A549 (cell line): ENCODE results near the gene KLK2.

Experiments
- BHLHE40 ChIP-seq: IDR thresholded peaks from 2 replicates; pipeline ENCODE4 v1.6.1; 2012; ENCODE audit warnings: low read depth, low read length, inconsistent platforms
- CEBPB ChIP-seq, 2 experiments: fragments of >200 bp in 1 of 2; sonication (Bioruptor Twin) in 1 of 2; formaldehyde crosslinking in 1 of 2; IDR thresholded peaks; 2 replicates each; pipeline ENCODE4 v1.6.1; 2012 to 2016
- CTCF ChIP-seq: fragments of >200 bp; sonication (Bioruptor Twin); formaldehyde crosslinking; IDR thresholded peaks from 3 replicates; pipeline ENCODE4 v1.5.1; 2016
- E2F6 ChIP-seq: IDR thresholded peaks from 2 replicates; pipeline ENCODE4 v1.6.1; 2012; ENCODE audit warnings: low read depth, borderline replicate concordance
- HDAC2 ChIP-seq: fragments of 200-600 bp; sonication (generic); IDR thresholded peaks from 2 replicates; pipeline ENCODE4 v1.6.1; 2016
- HMGXB4 ChIP-seq: fragments of 250-450 bp; sonication (Bioruptor Pico); IDR thresholded peaks from 2 replicates; pipeline ENCODE4 v1.5.0; 2021; ENCODE audit warnings: mild to moderate bottlenecking, moderate library complexity, borderline replicate concordance
- KDM1A ChIP-seq: fragments of 200-600 bp; sonication (generic); IDR thresholded peaks from 2 replicates; pipeline ENCODE4 v1.6.1; 2016; ENCODE audit warnings: low read depth, mild to moderate bottlenecking
- MYC ChIP-seq: IDR thresholded peaks from 2 replicates; pipeline ENCODE4 v1.6.1; 2012; ENCODE audit warnings: mild to moderate bottlenecking, inconsistent platforms, low read length, improper control_type of control experiment, borderline replicate concordance
- POLR2A ChIP-seq: IDR thresholded peaks from 2 replicates; pipeline ENCODE4 v1.6.1; 2012; ENCODE audit warnings: mild to moderate bottlenecking, low read length
- POLR2AphosphoS2 ChIP-seq: conservative IDR thresholded peaks from 2 replicates; pipeline ENCODE4 v1.6.1; 2012; ENCODE audit warnings: low read length, improper control_type of control experiment, inconsistent platforms
- RAD21 ChIP-seq, 2 experiments: fragments of >200 bp in 1 of 2; sonication (Bioruptor Twin) in 1 of 2; formaldehyde crosslinking in 1 of 2; IDR thresholded peaks in 1 of 2; conservative IDR thresholded peaks in 1 of 2; 2 replicates in 1 of 2; 3 replicates in 1 of 2; pipeline ENCODE4 v1.6.1; 2012 to 2018; ENCODE audit warnings: inconsistent platforms in 1 of 2
- RNF2 ChIP-seq: fragments of 200-600 bp; sonication (generic); IDR thresholded peaks from 2 replicates; pipeline ENCODE4 v1.6.1; 2016; ENCODE audit warnings: low read depth, mild to moderate bottlenecking, antibody characterized with exemption, moderate library complexity, borderline replicate concordance
- SMC3 ChIP-seq: fragments of >200 bp; sonication (Bioruptor Twin); formaldehyde crosslinking; IDR thresholded peaks from 3 replicates; pipeline ENCODE4 v1.6.1; 2018; ENCODE audit warnings: inconsistent platforms
- ZFP36 ChIP-seq: fragments of 450-650 bp; IDR thresholded peaks from 2 replicates; pipeline ENCODE4 v1.6.1; 2014; ENCODE audit warnings: borderline replicate concordance; ENCODE audit not compliant: partially characterized antibody

GRCh38 chr19:50925734-50926133, 52.5 kb downstream of the KLK2 start:
- TF ChIP-seq RNF2: no peak
- no peak for TF ChIP-seq CTCF
- peak; percentile 49 to 58; a peak in 2 of 4 replicates for TF ChIP-seq CEBPB (IDR thresholded peaks at IDR 0.05)
- no peak for TF ChIP-seq SMC3
- TF ChIP-seq KDM1A: no peak
- TF ChIP-seq ZFP36: no peak
- no peak for TF ChIP-seq MYC
- no peak for TF ChIP-seq POLR2A
- no peak for TF ChIP-seq BHLHE40
- TF ChIP-seq HMGXB4 (CRISPR knock-in tag): no peak
- no peak for TF ChIP-seq HDAC2
- TF ChIP-seq POLR2AphosphoS2: no peak
- no peak for TF ChIP-seq E2F6
- TF ChIP-seq RAD21 (conservative IDR thresholded peaks at IDR 0.05 in 1 of 2, IDR thresholded peaks at IDR 0.05 in 1 of 2): no peak
